Upper lobe of left lung (tissue), 4 donors: ENCODE data around the gene SENP5.

ENCODE experiments used
- EP300 ChIP-seq, 4 donors: sonication (generic); formaldehyde crosslinking; IDR thresholded peaks; one replicate each; pipeline ENCODE4 v1.5.1; 2017; ENCODE audit warnings: antibody characterized with exemption in 4 of 4, control low read depth in 2 of 4
- TF ChIP-seq, protein P1 (sequence below), 6 experiments: fragments of 450-650 bp in 4 of 6; fragments of 200-600 bp in 2 of 6; sonication (generic) in 2 of 6; IDR thresholded peaks; one replicate each; pipeline ENCODE4 v1.5.1; 2016 to 2019; ENCODE audit warnings: antibody characterized with exemption in 6 of 6

DNA sequence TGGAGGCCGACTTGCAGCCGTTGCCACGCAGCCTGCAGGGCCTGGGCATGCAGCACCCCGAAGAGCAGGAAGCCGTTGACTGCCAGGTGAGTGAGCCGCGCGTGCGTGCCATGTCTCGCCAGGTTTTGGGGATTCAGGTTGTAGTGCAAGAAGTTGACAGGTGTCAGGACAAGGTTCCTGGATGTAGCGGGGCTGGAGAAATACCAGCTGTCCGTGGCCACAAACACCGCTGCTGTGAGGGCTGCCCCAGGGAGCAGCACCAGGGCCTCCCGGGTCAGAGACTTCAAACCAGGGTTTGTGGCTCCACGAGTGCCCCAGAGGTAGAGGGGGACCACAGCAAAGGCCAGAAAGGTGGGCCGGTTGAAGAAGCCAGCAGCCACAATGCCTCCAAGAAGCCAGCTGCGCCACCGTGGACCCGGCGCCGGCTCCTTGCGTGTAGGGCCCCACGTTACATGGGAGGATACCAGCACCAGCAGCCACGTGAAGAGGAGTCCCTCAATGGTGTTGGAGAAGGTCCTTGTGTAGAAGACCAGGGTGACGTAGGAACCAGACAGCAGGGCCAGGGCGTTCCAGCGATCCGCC, 80.2 kb downstream of the SENP5 start:
- TF ChIP-seq, protein P1, sequence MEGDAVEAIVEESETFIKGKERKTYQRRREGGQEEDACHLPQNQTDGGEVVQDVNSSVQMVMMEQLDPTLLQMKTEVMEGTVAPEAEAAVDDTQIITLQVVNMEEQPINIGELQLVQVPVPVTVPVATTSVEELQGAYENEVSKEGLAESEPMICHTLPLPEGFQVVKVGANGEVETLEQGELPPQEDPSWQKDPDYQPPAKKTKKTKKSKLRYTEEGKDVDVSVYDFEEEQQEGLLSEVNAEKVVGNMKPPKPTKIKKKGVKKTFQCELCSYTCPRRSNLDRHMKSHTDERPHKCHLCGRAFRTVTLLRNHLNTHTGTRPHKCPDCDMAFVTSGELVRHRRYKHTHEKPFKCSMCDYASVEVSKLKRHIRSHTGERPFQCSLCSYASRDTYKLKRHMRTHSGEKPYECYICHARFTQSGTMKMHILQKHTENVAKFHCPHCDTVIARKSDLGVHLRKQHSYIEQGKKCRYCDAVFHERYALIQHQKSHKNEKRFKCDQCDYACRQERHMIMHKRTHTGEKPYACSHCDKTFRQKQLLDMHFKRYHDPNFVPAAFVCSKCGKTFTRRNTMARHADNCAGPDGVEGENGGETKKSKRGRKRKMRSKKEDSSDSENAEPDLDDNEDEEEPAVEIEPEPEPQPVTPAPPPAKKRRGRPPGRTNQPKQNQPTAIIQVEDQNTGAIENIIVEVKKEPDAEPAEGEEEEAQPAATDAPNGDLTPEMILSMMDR (IDR thresholded peaks at IDR 0.05): no peak
- no peak for TF ChIP-seq EP300 (IDR thresholded peaks at IDR 0.05)
